Measurements from ENCODE around the gene CALML5. TPM values are rescaled to one million over a fixed set of nuclear protein-coding genes. Genes with fewer than 3 reads are reported as not detected.

The CALML5 gene
- polyA plus RNA-seq, 1 donor, result 0.99 TPM

DNA sequence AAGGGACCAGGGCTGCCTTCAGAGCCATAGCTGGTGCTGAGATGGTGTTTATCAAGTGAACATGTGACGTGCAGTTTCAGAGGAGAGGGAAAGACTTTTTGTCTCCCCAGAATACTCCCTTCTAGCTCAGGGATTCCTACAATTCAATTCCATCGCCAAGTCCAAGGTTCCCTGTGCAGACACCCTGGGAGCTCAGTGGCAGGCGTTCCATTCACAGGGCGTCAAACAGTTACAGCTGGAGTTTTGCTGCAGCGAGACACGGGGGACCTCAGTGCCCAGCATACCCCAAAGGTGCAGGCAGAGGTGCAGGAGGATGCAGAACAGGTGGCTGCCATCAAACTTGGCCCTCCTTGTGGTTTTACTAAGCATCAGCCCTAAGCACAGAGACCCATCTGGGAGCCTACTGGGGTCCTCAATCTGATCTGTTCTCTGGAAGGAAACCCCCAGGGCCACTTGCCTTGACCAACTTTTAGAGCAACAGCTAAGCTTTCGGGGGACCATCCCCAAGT is 846 bp upstream of the CALML5 start:
- no peak for DNase-seq

GRCh38 chr10:5498791-5499492 is 428 bp downstream of the CALML5 start:
- no peak for DNase-seq

DNA sequence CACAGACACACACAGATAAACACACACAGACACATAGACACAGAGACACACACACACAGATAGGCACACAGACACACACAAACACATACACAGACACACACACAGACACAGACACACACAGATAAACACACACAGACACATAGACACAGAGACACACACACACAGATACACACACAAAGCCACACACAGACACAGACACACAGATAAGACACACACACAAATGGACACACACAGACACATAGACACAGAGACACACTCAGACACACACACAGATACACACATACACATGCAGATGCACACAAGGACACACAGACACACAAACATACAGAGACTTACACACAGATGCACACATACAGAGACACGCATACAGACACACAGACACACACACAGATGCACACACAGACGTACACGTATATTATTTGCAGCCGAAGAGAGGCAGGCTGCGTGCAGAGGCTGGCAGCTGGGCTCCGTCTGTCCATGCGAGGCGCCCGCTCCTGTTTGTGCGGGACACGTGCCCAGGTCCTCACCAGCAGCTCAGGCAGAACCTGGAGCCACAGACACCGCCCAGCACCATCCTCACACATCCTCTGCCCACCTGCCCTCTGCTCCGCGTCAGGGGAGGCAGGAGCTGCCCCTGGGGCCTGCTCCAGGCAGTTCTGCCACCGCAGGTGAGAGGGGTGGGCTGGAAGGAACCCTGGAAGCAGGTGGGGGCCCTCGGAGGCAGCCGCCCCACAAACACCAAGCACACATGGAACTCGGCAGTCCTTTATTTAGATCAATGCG is 1.2 kb downstream of the CALML5 start:
- DNase-seq, result no peak

DNA sequence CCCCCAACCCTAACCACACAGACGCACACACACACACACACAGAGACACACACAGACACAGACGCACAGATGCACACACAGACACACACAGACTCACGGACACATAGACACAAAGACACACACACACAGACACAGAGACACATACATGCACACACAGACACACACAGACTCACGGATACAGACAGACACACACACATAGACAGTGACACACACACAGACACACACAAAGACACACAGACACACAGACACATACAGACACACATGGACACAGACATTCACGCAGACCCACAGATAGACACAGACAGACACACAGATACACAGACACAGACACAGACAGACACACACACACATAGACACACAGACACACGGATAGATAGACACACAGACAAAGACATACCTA is 2.1 kb downstream of the CALML5 start:
- no peak for DNase-seq

GRCh38 chr10:5496261-5497250 is 2.8 kb downstream of the CALML5 start:
- DNase-seq, result no peak

DNA sequence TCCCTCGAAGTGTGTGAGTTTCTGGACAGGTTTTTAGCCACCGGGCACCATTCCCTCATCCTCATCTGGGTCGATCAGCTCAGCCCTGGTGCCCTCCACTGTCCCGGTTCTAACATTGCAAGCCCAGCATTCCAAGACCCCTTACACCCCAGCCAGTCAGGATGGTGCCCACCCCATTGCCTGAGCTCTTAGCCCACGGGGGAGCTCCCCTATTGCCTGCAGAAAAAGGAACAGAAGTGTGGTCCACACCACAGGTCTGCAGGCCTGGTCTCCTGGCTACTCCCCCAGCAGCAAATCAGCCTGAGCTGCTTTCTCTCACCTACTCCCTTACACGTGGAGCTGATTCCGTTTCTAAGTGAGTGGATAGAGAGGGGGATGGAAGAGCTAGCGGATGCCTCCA is 4.8 kb downstream of the CALML5 start:
- DNase-seq, result no peak

DNA sequence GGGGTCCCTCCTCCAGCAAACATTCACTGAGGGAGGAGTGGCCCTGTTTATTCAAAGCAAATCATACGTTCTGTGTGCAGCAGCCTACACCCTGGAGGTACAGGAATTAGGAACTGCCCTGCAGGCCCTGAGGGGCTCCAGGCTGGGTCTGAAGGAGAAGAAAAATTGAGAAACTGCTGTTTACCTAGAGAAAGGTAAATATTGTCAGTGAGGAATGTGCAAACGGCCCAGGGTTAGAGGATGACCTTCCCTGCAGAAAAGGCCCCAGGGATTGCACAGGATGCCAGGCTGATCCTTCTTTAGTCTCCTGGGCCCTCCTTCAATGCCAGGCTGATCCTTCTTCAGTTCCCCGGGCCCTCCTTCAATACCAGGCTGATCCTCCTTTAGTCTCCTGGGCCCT is 5.7 kb downstream of the CALML5 start:
- no peak for DNase-seq

DNA sequence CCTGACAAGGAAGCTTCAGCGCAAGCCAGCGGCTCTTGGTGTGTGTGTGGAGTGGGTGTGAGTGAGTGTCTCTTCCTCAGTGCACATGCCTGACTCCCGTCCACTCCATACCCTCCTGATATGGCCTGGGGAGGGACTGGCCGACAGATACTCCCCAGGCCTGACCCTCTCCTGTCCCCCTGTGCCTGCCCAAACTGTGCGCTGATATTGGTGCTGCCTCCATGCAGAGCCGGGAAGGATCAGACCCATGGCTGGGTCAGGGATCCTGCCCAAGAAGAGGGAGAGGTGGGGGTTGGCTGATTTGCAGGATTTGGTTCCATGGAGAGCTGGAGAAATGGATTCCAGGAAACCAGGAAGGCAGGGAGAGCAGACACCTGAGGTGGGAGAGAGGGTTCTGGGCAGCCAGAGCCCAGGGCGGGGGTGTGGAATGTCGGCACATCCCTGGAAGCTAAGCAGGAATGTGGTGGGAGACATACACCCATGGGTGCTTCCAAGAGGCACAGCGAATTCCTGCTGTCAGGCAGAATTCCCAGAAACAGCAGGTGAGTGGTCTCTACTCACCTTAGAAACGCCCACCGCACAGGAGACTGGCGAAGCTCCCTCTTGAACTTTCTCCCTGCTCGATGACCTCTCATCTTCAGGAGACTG is 6.3 kb downstream of the CALML5 start:
- DNase-seq, result no peak

DNA sequence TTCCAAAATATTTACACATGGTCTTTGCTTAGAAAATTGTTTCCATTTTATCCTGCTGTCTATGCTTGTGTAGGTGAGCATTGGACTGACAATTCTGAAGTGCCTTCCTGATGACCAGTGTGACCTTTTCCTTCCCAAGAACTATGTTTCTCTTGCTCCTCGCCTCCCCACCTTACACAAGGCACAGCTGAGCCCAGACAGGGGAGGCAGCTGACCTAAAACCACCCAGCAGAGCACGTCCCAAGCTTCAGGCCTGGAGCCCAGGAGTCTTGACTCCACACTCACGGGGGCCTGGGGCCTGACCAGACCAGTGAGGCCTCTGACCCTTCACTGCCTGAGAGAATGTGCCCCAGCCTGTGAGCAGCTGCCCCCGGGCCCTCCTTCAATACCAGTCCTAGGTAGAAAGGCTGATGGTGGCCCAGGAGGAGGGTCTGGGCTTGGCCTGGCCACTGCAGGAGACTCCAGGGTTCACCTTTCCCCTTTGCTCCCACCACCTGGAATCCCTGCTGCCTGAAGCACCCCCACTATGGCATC is 7.0 kb downstream of the CALML5 start:
- DNase-seq, result no peak

- no peak for DNase-seq
These were observed 7.9 kb downstream of the CALML5 start for GRCh38 chr10:5491477-5491876.

DNA sequence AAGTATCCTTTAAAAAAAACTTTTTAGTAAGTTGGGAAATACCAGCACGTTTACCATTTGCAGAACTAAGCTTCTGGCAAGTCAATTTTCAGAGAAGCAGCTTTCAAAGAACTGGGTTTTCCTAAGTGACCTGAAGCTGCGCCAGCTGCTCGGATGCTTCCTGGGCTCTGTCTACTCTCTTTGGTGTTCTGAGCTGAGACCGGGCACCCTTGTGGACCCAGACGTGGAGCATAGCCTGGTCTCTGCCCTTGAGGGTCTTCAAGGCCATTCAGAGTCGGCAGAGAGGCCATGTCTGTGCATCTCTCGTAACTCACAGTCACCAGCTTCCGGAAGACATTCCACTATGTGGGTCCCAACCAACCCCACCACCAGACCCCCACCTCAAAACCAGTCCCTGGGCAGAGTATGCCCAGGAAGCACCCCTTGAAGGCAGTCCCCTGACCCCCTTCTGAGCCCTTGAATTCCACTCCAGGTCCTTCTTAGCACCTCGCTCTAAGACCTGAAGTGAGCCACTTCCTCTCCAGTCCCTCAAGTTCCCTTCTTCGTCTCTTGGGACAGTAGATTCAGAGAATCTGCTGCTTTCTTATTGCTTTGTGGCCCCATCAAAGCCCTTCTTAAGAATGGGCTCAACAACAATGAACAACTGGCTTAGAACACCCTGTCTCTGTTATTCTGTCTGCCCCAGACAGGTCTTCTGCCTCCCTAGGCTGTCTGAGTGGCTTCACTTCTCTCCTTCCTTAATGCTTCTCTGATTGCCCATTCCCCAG is 8.5 kb downstream of the CALML5 start:
- no peak for DNase-seq

DNA sequence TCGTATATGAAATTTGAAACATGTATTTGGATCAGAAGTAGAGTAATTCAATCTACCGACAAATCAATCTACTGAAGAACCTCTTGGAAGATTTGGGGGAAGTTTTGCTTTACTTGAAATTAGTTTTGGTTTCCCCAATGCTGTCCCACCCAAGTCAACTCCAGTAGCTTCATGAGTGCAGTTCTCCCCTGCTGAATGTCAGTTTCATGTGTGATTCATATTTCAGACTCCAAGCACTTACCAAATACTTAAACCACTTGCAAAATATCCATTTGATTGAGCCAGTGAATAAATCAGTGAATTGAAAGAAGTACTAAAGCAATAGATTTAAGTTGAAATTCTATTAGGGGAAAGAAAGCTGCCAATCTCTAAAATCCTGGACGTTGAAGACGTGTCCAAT is 9.3 kb downstream of the CALML5 start:
- no peak for DNase-seq

- no peak for DNase-seq
These were observed 10.9 kb downstream of the CALML5 start for GRCh38 chr10:5488272-5489161.

GRCh38 chr10:5486853-5487235 is 12.5 kb downstream of the CALML5 start:
- DNase-seq, result no peak

- DNase-seq, result no peak
These were observed 13.2 kb downstream of the CALML5 start for GRCh38 chr10:5485948-5486852.

DNA sequence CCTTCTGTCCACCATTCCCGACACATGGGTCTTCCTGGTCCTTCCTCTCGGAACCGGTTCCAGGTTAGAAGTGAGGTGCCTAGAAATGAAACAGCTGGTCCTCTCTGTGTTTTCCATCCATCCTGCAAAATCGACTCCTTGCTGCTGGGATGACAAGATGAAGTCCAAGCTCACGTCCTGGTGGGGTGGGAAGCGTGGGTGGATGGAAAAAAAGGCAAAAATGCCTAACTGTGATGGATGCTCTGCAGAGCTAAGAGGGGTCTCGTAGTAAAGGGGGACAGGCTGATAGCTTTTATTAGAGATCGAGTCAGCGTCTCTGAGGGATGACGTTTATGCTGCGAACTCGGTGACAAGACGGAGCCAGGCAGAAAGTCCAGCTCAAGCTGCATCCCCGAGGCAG is 14.1 kb downstream of the CALML5 start:
- DNase-seq, result no peak

DNA sequence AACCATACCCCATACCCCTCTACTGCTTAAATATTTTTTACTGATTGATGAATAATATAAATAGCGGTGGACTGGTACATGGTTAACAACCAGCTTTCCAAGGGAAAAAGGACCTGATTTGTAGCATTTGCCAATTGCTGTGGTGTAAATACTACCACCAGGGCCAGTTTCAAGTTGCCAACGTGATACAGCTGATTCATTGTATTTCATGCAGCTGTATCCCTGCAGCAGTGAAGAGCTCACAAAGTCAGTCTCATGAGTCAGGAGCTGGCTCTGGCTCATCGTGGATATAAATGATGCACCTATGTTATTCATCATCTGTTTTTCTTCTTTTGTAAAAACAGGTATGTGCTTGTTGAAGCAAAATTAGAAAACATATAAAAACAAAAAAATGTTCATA is 15.2 kb downstream of the CALML5 start:
- no peak for DNase-seq

DNA sequence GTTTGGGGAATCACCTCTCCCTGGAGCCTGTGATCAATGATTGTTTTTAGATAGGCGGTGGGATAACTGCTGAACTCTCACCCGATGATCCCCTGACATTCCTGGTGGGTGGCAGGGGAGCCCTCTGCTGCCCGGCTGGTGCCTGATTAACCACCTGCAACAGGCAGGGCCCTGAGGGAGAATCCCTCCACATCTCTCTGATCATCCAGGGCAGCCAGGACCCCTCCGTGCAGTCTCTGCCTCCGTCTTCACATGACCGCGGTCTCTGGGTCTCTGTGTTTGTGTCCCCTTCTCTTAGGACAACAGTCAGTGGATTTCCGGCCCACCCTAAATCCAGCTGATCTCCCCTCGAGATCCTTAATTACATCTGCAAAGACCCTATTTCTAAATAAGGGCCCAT is 17.4 kb downstream of the CALML5 start:
- DNase-seq, result no peak

- DNase-seq, result no peak
These were observed 18.2 kb downstream of the CALML5 start for GRCh38 chr10:5481121-5481520.

Data from hindlimb muscle (tissue), 1 donor.